Sigmoid colon (tissue), 7 donors: Measurements from ENCODE around the gene CTBP2. TPM values are rescaled to one million over a fixed set of nuclear protein-coding genes. Genes with fewer than 3 reads are reported as not detected.

Source experiments
- DNase-seq: peaks from one replicate; pipeline ENCODE4 v3.0.0-alpha.2; 2019
- H3K27ac ChIP-seq, 4 donors: fragments of 200-600 bp; sonication (generic); one replicate each; pipeline ENCODE4 v1.5.1; 2016 to 2019; ENCODE audit warnings: mild to moderate bottlenecking in 1 of 4
- H3K27me3 ChIP-seq, 3 donors: fragments of 200-600 bp; sonication (generic); one replicate each; pipeline ENCODE4 v1.5.1; 2019; ENCODE audit warnings: mild to moderate bottlenecking in 1 of 3
- H3K36me3 ChIP-seq, 4 donors: fragments of 200-600 bp; sonication (generic); one replicate each; pipeline ENCODE4 v1.5.1; 2016 to 2019
- H3K4me1 ChIP-seq, 4 donors: fragments of 200-600 bp; sonication (generic); one replicate each; pipeline ENCODE4 v1.5.1; 2017 to 2019
- H3K4me3 ChIP-seq, 4 donors: fragments of 200-600 bp; sonication (generic); one replicate each; pipeline ENCODE4 v1.5.1; 2017 to 2019; ENCODE audit warnings: mild to moderate bottlenecking in 2 of 4, moderate library complexity in 1 of 4
- H3K9me3 ChIP-seq, 4 donors: fragments of 200-600 bp in 3 of 4; sonication (generic) in 3 of 4; one replicate each; pipeline versions ENCODE4 v1.5.1 to v1.6.1; 2013 to 2019
- CTCF ChIP-seq, 4 experiments: fragments of 450-650 bp in 3 of 4; fragments of 200-600 bp in 1 of 4; IDR thresholded peaks; one replicate each; pipeline ENCODE4 v1.5.1; 2016 to 2019; ENCODE audit warnings: antibody characterized with exemption in 4 of 4, mild to moderate bottlenecking in 3 of 4, moderate library complexity in 2 of 4
- EP300 ChIP-seq, 4 donors: sonication (generic); formaldehyde crosslinking; IDR thresholded peaks; one replicate each; pipeline ENCODE4 v1.6.1; 2017; ENCODE audit warnings: antibody characterized with exemption in 4 of 4
- POLR2A ChIP-seq, 2 donors: fragments of 450-650 bp; IDR thresholded peaks; one replicate each; pipeline ENCODE4 v1.6.1; 2016; ENCODE audit warnings: antibody characterized with exemption in 2 of 2, mild to moderate bottlenecking in 2 of 2, moderate library complexity in 2 of 2
- POLR2AphosphoS5 ChIP-seq, 4 donors: sonication (generic); formaldehyde crosslinking; IDR thresholded peaks; one replicate each; pipeline ENCODE4 v1.6.1; 2017; ENCODE audit warnings: antibody characterized with exemption in 4 of 4
- WGBS, 2 donors: extraction: QIAGEN DNeasy Blood & Tissue Kit; methylation state at CpG; one replicate each; pipeline ENCODE4 v1.1.7; 2013; 5-methylcytosine and 5-hydroxymethylcytosine counted together
- intact Hi-C: fragments of 100-400 bp; cut with DNase I; formaldehyde crosslinking; loops from one replicate; pipeline ENCODE4 v1.15.1; 2023
- polyA plus RNA-seq, 3 donors: library from polyadenylated mRNA; stranded (reverse); fragments of 200-250 nt; gene quantifications; one replicate each; pipeline ENCODE4 v1.2.3, GENCODE V29; 2013
- total RNA-seq, 4 donors: library from RNA; depleted of rRNA; stranded (reverse); fragments of >200 nt; gene quantifications; one replicate each; pipeline ENCODE4 v1.1.0, GENCODE V29; 2016
- donor health status: healthy with polysubstance abuse.
- donor health status: Bipolar disorder and iron deficiency.
- donor health status: healthy.

The CTBP2 gene
- total and polyA plus RNA-seq, 7 donors = 31.2 to 62.4 (median 52.0) TPM

- H3K4me1 ChIP-seq = peaks cover 0 to 65% (median 56%) of the 10 kb centered on the region in 4 donors
- no peak overlapping the region for H3K27ac ChIP-seq
- no peaks in the 10 kb centered on the region for H3K27me3 ChIP-seq
- intact Hi-C loops = no loop called here
- peaks cover 0 to 4% (median 0%) of the 10 kb centered on the region in 4 donors for H3K36me3 ChIP-seq
- no peak for DNase-seq
- H3K4me3 ChIP-seq = no peak overlapping the region
- H3K9me3 ChIP-seq = no peaks in the 10 kb centered on the region
- TF ChIP-seq POLR2A (IDR thresholded peaks at IDR 0.05) (no peak), EP300 (IDR thresholded peaks at IDR 0.05) (no peak)
- WGBS, 2 donors = 89 to 90% methylated on average over 11 of the region's 11 CpGs
These were observed 20.2 kb downstream of the CTBP2 start for GRCh38 chr10:125140151-125140550.

DNA sequence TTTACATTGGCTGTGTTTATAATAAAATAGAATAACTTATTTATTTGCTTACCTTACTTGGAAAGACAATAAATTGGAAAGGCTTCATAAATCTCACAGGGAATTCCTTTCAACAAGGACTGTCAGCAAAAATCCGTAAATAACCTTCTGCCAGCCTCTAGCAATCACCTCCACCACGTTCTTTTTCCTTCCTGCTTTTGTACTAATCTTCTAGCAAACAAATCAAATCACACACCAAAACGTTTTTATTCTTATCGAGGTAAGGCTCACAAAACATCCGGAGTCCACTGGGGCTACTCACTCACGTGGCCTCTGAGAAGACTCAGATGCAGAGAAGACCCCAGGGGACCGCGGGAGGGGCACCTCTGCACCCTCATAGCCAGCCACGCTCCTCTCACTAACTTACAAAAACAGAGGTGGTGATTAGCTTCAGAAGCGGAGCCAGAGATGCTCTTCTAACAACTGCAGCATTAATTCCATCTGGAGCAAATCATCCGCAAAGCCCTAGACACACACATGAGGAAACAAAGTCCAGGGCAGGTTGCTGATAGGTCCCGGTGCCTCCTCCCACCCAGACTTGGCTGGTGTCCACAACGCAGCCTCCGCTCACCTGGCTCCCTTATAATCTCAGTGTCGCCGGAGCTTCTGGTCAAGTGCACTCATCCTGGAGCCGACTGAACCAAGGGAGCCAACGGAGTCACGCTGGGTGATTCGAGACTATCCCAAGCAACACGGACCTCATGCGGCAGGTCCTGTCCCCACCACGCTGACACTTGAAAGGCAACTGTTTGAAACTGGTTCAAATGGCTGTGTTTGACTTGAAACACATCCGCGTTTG is 22.5 kb downstream of the CTBP2 start:
- 22 to 62% methylated on average over 25 of the region's 25 CpGs for WGBS, 2 donors
- no peak for DNase-seq
- Histone ChIP-seq H3K27ac (no peak overlapping the region), H3K9me3 (no peaks in the 10 kb centered on the region), H3K36me3 (peaks cover 0 to 4% (median 0%) of the 10 kb centered on the region in 4 donors), H3K4me1 (peaks cover 0 to 49% (median 38%) of the 10 kb centered on the region in 4 donors), H3K4me3 (no peak overlapping the region), H3K27me3 (no peaks in the 10 kb centered on the region)
- no peak for TF ChIP-seq POLR2AphosphoS5 (IDR thresholded peaks at IDR 0.05)
- no peak for TF ChIP-seq EP300 (IDR thresholded peaks at IDR 0.05)
- TF ChIP-seq POLR2A (IDR thresholded peaks at IDR 0.05) = no peak
- no peak for TF ChIP-seq CTCF (IDR thresholded peaks at IDR 0.05)
- intact Hi-C loops = no loop called here

DNA sequence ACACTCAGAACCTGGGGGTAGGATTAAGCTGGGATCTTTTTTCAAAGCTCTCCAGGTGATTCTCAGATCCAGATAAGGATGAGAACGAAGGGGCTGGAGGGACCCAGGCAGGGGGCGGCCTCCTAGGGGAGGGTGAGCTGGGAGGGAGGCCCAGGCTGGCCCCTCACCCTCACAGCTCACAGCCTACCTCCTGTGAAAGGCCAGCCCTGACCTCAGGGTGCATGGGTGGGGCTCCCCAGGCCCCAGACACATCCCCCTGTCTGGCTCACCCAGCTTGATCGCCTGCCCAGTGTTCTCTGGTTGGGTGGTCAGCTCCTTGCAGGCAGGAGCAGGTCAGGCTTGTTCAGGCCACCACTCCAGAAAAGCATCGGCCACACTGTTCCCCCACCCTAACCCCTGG is 24.3 kb downstream of the CTBP2 start:
- TF ChIP-seq CTCF (IDR thresholded peaks at IDR 0.05) = no peak
- no peaks in the 10 kb centered on the region for H3K9me3 ChIP-seq
- peaks cover 0 to 39% (median 32%) of the 10 kb centered on the region in 4 donors for H3K4me1 ChIP-seq
- no peaks in the 10 kb centered on the region for H3K27me3 ChIP-seq
- 86 to 92% methylated on average over 4 of the region's 4 CpGs for WGBS, 2 donors
- no peak overlapping the region for H3K27ac ChIP-seq
- no peak overlapping the region for H3K4me3 ChIP-seq
- peaks cover 0 to 10% (median 7%) of the 10 kb centered on the region in 4 donors for H3K36me3 ChIP-seq
- no peak for DNase-seq
- intact Hi-C loops = no loop called here

- H3K27me3 ChIP-seq = no peaks in the 10 kb centered on the region
- intact Hi-C loops = no loop called here
- no peak for TF ChIP-seq EP300 (IDR thresholded peaks at IDR 0.05)
- no peak for TF ChIP-seq CTCF (IDR thresholded peaks at IDR 0.05)
- no peak for TF ChIP-seq POLR2AphosphoS5 (IDR thresholded peaks at IDR 0.05)
- TF ChIP-seq POLR2A (IDR thresholded peaks at IDR 0.05) = no peak
- H3K4me3 ChIP-seq = no peak overlapping the region
- no peaks in the 10 kb centered on the region for H3K9me3 ChIP-seq
- H3K36me3 ChIP-seq = peaks cover 0 to 12% (median 8%) of the 10 kb centered on the region in 4 donors
- H3K27ac ChIP-seq = no peak overlapping the region
- peak; percentile 46 for DNase-seq
- peaks cover 0 to 39% (median 32%) of the 10 kb centered on the region in 4 donors for H3K4me1 ChIP-seq
- WGBS, 2 donors = 76 to 92% methylated on average over 6 of the region's 6 CpGs
These were observed 24.7 kb downstream of the CTBP2 start for GRCh38 chr10:125135771-125136035.

DNA sequence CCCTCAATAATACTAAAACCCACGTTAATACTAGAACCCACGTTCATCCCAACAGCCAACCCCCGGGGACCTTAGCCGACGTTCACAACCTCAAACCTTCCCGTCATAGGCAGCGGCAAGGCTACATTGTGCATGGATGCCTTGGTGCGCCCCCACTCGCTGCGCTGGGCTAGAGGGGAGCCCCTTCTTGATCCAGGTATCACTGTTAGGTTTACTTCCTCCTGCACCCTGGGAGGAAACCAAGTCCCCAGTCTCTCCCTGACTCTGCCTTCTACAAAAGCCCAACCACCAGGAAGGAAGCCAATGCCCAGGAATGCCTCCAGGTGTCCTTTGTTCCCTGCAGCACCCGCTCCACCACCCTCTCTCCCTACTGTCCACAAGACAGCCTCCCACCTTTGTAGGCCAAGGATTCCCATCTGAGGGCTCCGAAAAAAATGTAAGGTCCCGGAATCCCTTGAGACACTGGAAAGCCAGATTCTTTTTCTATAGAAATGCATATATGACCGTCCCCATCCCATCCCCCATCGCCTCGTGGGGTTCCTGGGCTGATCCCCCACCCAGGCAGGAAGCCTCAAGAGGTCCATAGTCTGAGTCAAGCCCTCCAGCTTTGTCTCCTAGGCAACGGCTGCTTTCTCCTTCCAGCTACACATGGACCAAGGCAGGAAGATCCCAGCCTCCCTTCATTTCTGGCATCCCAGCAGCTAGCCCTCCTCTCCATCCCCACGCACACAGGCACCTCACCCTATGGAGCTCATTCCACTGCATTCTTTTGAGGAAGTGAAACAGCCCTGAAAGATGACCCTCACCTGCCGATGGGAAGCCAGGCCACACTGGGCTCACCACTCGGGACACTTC is 25.2 kb downstream of the CTBP2 start:
- 73 to 82% methylated on average over 20 of the region's 20 CpGs for WGBS, 2 donors
- peak; percentile 34 for DNase-seq
- intact Hi-C loops = no loop called here
- peaks cover 0 to 18% (median 8%) of the 10 kb centered on the region in 4 donors for H3K36me3 ChIP-seq
- H3K27me3 ChIP-seq = no peaks in the 10 kb centered on the region
- no peak overlapping the region for H3K4me3 ChIP-seq
- no peak for TF ChIP-seq POLR2AphosphoS5 (IDR thresholded peaks at IDR 0.05)
- no peak for TF ChIP-seq EP300 (IDR thresholded peaks at IDR 0.05)
- no peak for TF ChIP-seq POLR2A (IDR thresholded peaks at IDR 0.05)
- no peak for TF ChIP-seq CTCF (IDR thresholded peaks at IDR 0.05)
- no peaks in the 10 kb centered on the region for H3K9me3 ChIP-seq
- H3K27ac ChIP-seq = no peak overlapping the region
- peaks cover 0 to 39% (median 32%) of the 10 kb centered on the region in 4 donors for H3K4me1 ChIP-seq
